Measurements from ENCODE around the gene ALDH4A1. TPM values are rescaled to one million over a fixed set of nuclear protein-coding genes. Genes with fewer than 3 reads are reported as not detected.

The ALDH4A1 gene
- total RNA-seq, 1 experiment from 2014 or later: 26.1 TPM

DNA sequence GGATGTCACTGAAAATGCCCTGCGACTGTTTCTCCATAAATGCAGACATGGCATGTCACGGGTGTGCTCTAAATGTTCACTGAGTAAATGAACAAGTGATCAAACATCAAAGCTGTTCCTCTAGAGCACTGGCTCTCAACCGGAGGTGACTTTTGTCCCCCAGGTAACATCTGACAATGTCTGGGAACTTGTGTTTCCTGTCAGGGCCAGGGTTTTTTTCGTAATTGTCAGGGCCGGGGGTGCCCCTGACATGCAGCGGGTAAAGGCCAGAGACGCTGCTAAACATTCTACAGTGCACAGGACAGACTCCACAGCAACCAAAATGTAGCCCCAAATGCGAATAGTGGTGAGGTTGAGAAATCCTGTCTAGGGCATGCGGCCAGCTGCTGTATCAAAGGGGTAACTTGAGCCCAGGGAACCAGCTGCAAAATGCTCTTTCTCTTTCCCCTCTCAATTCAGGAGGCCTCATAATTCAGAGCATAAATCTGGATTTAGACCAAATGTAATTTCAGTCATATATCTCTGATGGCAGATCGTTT, 2.0 kb downstream of the ALDH4A1 start:
- Histone ChIP-seq H3T11ph (ENCODE audit: low read length) (no peak overlapping the region), H3K23ac (ENCODE audit: insufficient read length, low read depth, low read length) (no peak overlapping the region), H4K20me1 (ENCODE audit: control insufficient read depth, insufficient read depth, insufficient read length) (no peaks in the 10 kb centered on the region), H3K4ac (ENCODE audit: low read depth, low read length) (no peak overlapping the region), H3K4me2 (ENCODE audit: insufficient read depth, insufficient read length, low read length) (no peak overlapping the region), H4K91ac (ENCODE audit: insufficient read length, low read depth, low read length) (no peak overlapping the region), H2BK20ac (ENCODE audit: low read depth, low read length, poor library complexity, severe bottlenecking) (no peak overlapping the region), H2AFZ (ENCODE audit: low read length) (no peak overlapping the region), H3K79me1 (ENCODE audit: insufficient read depth, low read depth, low read length, poor library complexity, severe bottlenecking) (no peaks in the 10 kb centered on the region), H3K27ac (ENCODE audit: insufficient read length, low read depth, low read length) (no peak overlapping the region), H3K9me3 (ENCODE audit: control insufficient read depth, low read depth, low read length) (no peaks in the 10 kb centered on the region), H2BK120ac (ENCODE audit: low read depth, low read length, poor library complexity, severe bottlenecking) (no peak overlapping the region), H3K79me2 (ENCODE audit: insufficient read depth, low read length) (no peaks in the 10 kb centered on the region), H3K23me2 (ENCODE audit: insufficient read length, low read depth, low read length, poor library complexity, severe bottlenecking) (peaks cover 4% of the 10 kb centered on the region), H3K56ac (ENCODE audit: insufficient read length, low read depth, low read length) (no peak overlapping the region), H3K9ac (ENCODE audit: extremely low read depth, insufficient read length, low read length) (no peak overlapping the region), H2AK5ac (ENCODE audit: insufficient read length, low read length) (no peak overlapping the region), H4K5ac (ENCODE audit: insufficient read length, low read depth, low read length) (no peak overlapping the region), H2BK15ac (ENCODE audit: low read depth, low read length) (no peak overlapping the region), H2BK12ac (ENCODE audit: insufficient read length, low read depth, low read length) (no peak overlapping the region), H4K8ac (replicated peaks; ENCODE audit: insufficient read length, low read depth, low read length) (no peak overlapping the region), H3K18ac (ENCODE audit: insufficient read length, low read depth, low read length) (no peak overlapping the region), H3K27me3 (ENCODE audit: insufficient read depth, low read length) (no peaks in the 10 kb centered on the region), H2BK5ac (ENCODE audit: insufficient read length, low read length) (no peak overlapping the region), H3K4me1 (ENCODE audit: insufficient read depth, low read length) (no peaks in the 10 kb centered on the region), H3K14ac (ENCODE audit: insufficient read depth, low read length) (no peak overlapping the region)
- DNase-seq: no peak
- H3K36me3 Mint-ChIP-seq (ENCODE audit: insufficient read depth in 1 of 3, low read depth in 3 of 3): peaks cover 0 to 2% (median 0%) of the 10 kb centered on the region in 3 experiments; a peak in 4 of 7 replicates
- no peak overlapping the region; a peak in 1 of 7 replicates for H3K27ac Mint-ChIP-seq
- peaks cover 8% of the 10 kb centered on the region; the same call in 1 of the 2 replicates for H3K27me3 Mint-ChIP-seq (ENCODE audit: low read depth)
- H3K4me3 Mint-ChIP-seq: peak overlapping the region; percentile 24 to 62; a peak in 3 of 5 replicates
- H3K4me1 Mint-ChIP-seq: peaks cover 12 to 16% of the 10 kb centered on the region in 2 experiments
- no peak for TF ChIP-seq CTCF (conservative IDR thresholded peaks at IDR 0.05)
- no CpG with 5 or more reads among the region's 10 CpGs for WGBS (ENCODE audit: extremely low coverage, insufficient read length, low lambda C conversion rate)
- H3K9me3 Mint-ChIP-seq: no peaks in the 10 kb centered on the region
